Activated naive CD8-positive, alpha-beta T cell treated with anti-CD3 and anti-CD28 coated beads, Interleukin-2, amount 50 U/mL, for 24 hours (primary cell): Measurements from ENCODE around the gene DGKI.

Experiments
- ATAC-seq: fragments of 150-1000 bp; cut with Tn5 transposase; one replicate; pipeline ENCODE4 v1.10.0; 2021
- DNase-seq: peaks from one replicate; pipeline ENCODE4 v3.0.0; 2021
- H3K27ac Mint-ChIP-seq: one replicate; pipeline ENCODE4 v1.8.0; 2021; ENCODE audit warnings: mild to moderate bottlenecking, mixed read lengths
- H3K27me3 Mint-ChIP-seq: one replicate; pipeline ENCODE4 v1.8.0; 2021; ENCODE audit warnings: mixed read lengths
- H3K36me3 Mint-ChIP-seq: one replicate; pipeline ENCODE4 v1.8.0; 2021; ENCODE audit warnings: low read depth, mixed read lengths
- H3K4me1 Mint-ChIP-seq: one replicate; pipeline ENCODE4 v1.8.0; 2021; ENCODE audit warnings: mixed read lengths
- H3K4me3 Mint-ChIP-seq: one replicate; pipeline ENCODE4 v1.8.0; 2021; ENCODE audit warnings: mild to moderate bottlenecking, moderate library complexity, mixed read lengths
- H3K9me3 Mint-ChIP-seq: one replicate; pipeline ENCODE4 v1.8.0; 2021; ENCODE audit warnings: mixed read lengths

Gene DGKI

GRCh38 chr7:137762334-137762733, 84.4 kb downstream of the DGKI start:
- Mint-ChIP-seq H3K9me3 (no peaks in the 10 kb centered on the region), H3K4me3 (no peak overlapping the region), H3K4me1 (no peaks in the 10 kb centered on the region), H3K27me3 (peaks cover 14% of the 10 kb centered on the region), H3K27ac (no peak overlapping the region), H3K36me3 (no peaks in the 10 kb centered on the region)
- no peak for ATAC-seq
- DNase-seq = no peak

- no peaks in the 10 kb centered on the region for H3K9me3 Mint-ChIP-seq
- no peak overlapping the region for H3K27ac Mint-ChIP-seq
- no peaks in the 10 kb centered on the region for H3K4me1 Mint-ChIP-seq
- ATAC-seq = no peak
- DNase-seq = no peak
- H3K27me3 Mint-ChIP-seq = peaks cover 17% of the 10 kb centered on the region
- no peaks in the 10 kb centered on the region for H3K36me3 Mint-ChIP-seq
- H3K4me3 Mint-ChIP-seq = no peak overlapping the region
Measured at GRCh38 chr7:137760111-137760510, 86.7 kb downstream of the DGKI start.

GRCh38 chr7:137757146-137757925, 89.4 kb downstream of the DGKI start:
- H3K4me1 Mint-ChIP-seq = no peaks in the 10 kb centered on the region
- no peak overlapping the region for H3K4me3 Mint-ChIP-seq
- no peaks in the 10 kb centered on the region for H3K9me3 Mint-ChIP-seq
- DNase-seq = no peak
- no peaks in the 10 kb centered on the region for H3K36me3 Mint-ChIP-seq
- no peak overlapping the region for H3K27ac Mint-ChIP-seq
- peaks cover 14% of the 10 kb centered on the region for H3K27me3 Mint-ChIP-seq
- no peak for ATAC-seq

GRCh38 chr7:137755846-137756651, 90.7 kb downstream of the DGKI start:
- Mint-ChIP-seq H3K9me3 (no peaks in the 10 kb centered on the region), H3K4me1 (no peaks in the 10 kb centered on the region), H3K4me3 (no peak overlapping the region), H3K36me3 (no peaks in the 10 kb centered on the region), H3K27ac (no peak overlapping the region), H3K27me3 (peaks cover 8% of the 10 kb centered on the region)
- ATAC-seq = no peak
- no peak for DNase-seq

- ATAC-seq (no peak), DNase-seq (no peak)
- H3K27ac Mint-ChIP-seq = no peak overlapping the region
- H3K27me3 Mint-ChIP-seq = peaks cover 8% of the 10 kb centered on the region
- H3K4me1 Mint-ChIP-seq = no peaks in the 10 kb centered on the region
- no peaks in the 10 kb centered on the region for H3K36me3 Mint-ChIP-seq
- no peaks in the 10 kb centered on the region for H3K9me3 Mint-ChIP-seq
- H3K4me3 Mint-ChIP-seq = no peak overlapping the region
Measured at GRCh38 chr7:137755427-137755826, 91.3 kb downstream of the DGKI start.

- no peak for DNase-seq
Measured at GRCh38 chr7:137753948-137754851, 92.6 kb downstream of the DGKI start.

GRCh38 chr7:137753575-137753947, 93.2 kb downstream of the DGKI start:
- DNase-seq (no peak), ATAC-seq (no peak)
- Mint-ChIP-seq H3K9me3 (no peaks in the 10 kb centered on the region), H3K4me1 (no peaks in the 10 kb centered on the region), H3K27me3 (peaks cover 14% of the 10 kb centered on the region), H3K4me3 (no peak overlapping the region), H3K27ac (no peak overlapping the region), H3K36me3 (no peaks in the 10 kb centered on the region)

More at GRCh38 chr7:137753948-137754851, 92.6 kb downstream of the DGKI start:
- ATAC-seq = no peak
- Mint-ChIP-seq H3K9me3 (no peaks in the 10 kb centered on the region), H3K27ac (no peak overlapping the region), H3K4me1 (no peaks in the 10 kb centered on the region), H3K27me3 (peaks cover 13% of the 10 kb centered on the region), H3K4me3 (no peak overlapping the region), H3K36me3 (no peaks in the 10 kb centered on the region)

- Mint-ChIP-seq H3K36me3 (no peaks in the 10 kb centered on the region), H3K4me1 (no peaks in the 10 kb centered on the region), H3K4me3 (no peak overlapping the region)
Measured at GRCh38 chr7:137753067-137753466, 93.7 kb downstream of the DGKI start.

GRCh38 chr7:137751361-137752009, 95.3 kb downstream of the DGKI start:
- Mint-ChIP-seq H3K4me3 (no peak overlapping the region), H3K27me3 (peaks cover 11% of the 10 kb centered on the region), H3K9me3 (no peaks in the 10 kb centered on the region), H3K4me1 (no peaks in the 10 kb centered on the region), H3K36me3 (no peaks in the 10 kb centered on the region), H3K27ac (no peak overlapping the region)
- DNase-seq = no peak
- ATAC-seq = no peak

More at GRCh38 chr7:137753067-137753466, 93.7 kb downstream of the DGKI start:
- H3K27me3 Mint-ChIP-seq = peaks cover 15% of the 10 kb centered on the region
- no peak overlapping the region for H3K27ac Mint-ChIP-seq
- ATAC-seq = no peak
- DNase-seq = no peak
- H3K9me3 Mint-ChIP-seq = no peaks in the 10 kb centered on the region

- Mint-ChIP-seq H3K9me3 (peaks cover 30% of the 10 kb centered on the region), H3K27me3 (peaks cover 10% of the 10 kb centered on the region), H3K4me3 (no peak overlapping the region), H3K27ac (no peak overlapping the region), H3K36me3 (no peaks in the 10 kb centered on the region), H3K4me1 (no peaks in the 10 kb centered on the region)
- ATAC-seq (no peak), DNase-seq (no peak)
Measured at GRCh38 chr7:137747359-137748031, 99.3 kb downstream of the DGKI start.

- no peak for DNase-seq
- H3K9me3 Mint-ChIP-seq = peaks cover 32% of the 10 kb centered on the region
- H3K4me3 Mint-ChIP-seq = no peak overlapping the region
- H3K27ac Mint-ChIP-seq = no peak overlapping the region
- H3K36me3 Mint-ChIP-seq = no peaks in the 10 kb centered on the region
- H3K4me1 Mint-ChIP-seq = no peaks in the 10 kb centered on the region
- peaks cover 6% of the 10 kb centered on the region for H3K27me3 Mint-ChIP-seq
- ATAC-seq = no peak
Measured at GRCh38 chr7:137743021-137743420, 103.8 kb downstream of the DGKI start.

- H3K4me1 Mint-ChIP-seq = no peaks in the 10 kb centered on the region
- H3K36me3 Mint-ChIP-seq = no peaks in the 10 kb centered on the region
- no peak overlapping the region for H3K4me3 Mint-ChIP-seq
- H3K27me3 Mint-ChIP-seq = peaks cover 6% of the 10 kb centered on the region
- no peak for ATAC-seq
- H3K27ac Mint-ChIP-seq = no peak overlapping the region
- no peak for DNase-seq
- peaks cover 32% of the 10 kb centered on the region for H3K9me3 Mint-ChIP-seq
Measured at GRCh38 chr7:137742051-137742450, 104.7 kb downstream of the DGKI start.

- ATAC-seq = no peak
- Mint-ChIP-seq H3K4me3 (no peak overlapping the region), H3K9me3 (peaks cover 32% of the 10 kb centered on the region), H3K4me1 (no peaks in the 10 kb centered on the region), H3K36me3 (no peaks in the 10 kb centered on the region), H3K27me3 (peaks cover 6% of the 10 kb centered on the region), H3K27ac (no peak overlapping the region)
- no peak for DNase-seq
Measured at GRCh38 chr7:137741443-137741842, 105.3 kb downstream of the DGKI start.
